Spleen (tissue), 11 donors: ENCODE results near the gene RHOF. TPM values are rescaled to one million over a fixed set of nuclear protein-coding genes. Genes with fewer than 3 reads are reported as not detected.

Experiments
- DNase-seq: peaks from one replicate; pipeline ENCODE4 v3.0.0-alpha.2; 2020
- H3K27ac ChIP-seq, 8 donors: fragments of 200-600 bp; sonication (generic) in 7 of 8; 1 replicate in 4 of 8; 2 replicates in 4 of 8; pipeline versions ENCODE4 v1.5.0 to v1.8.0; 2016 to 2021; ENCODE audit warnings: inconsistent platforms in 4 of 8, mild to moderate bottlenecking in 4 of 8, moderate library complexity in 1 of 8
- H3K27me3 ChIP-seq, 7 donors: fragments of 200-600 bp; sonication (generic) in 6 of 7; replicated peaks in 1 of 7; 1 replicate in 4 of 7; 2 replicates in 3 of 7; pipeline versions ENCODE4 v1.5.0 to v1.8.0; 2016 to 2021; ENCODE audit warnings: inconsistent platforms in 3 of 7, mild to moderate bottlenecking in 1 of 7
- H3K36me3 ChIP-seq, 6 donors: fragments of 200-600 bp; sonication (generic) in 5 of 6; 1 replicate in 4 of 6; 2 replicates in 2 of 6; pipeline versions ENCODE4 v1.5.0 to v1.8.0; 2016 to 2021; ENCODE audit warnings: inconsistent platforms in 2 of 6
- H3K4me1 ChIP-seq, 6 donors: fragments of 200-600 bp; sonication (generic) in 5 of 6; 1 replicate in 3 of 6; 2 replicates in 3 of 6; pipeline versions ENCODE4 v1.5.0 to v1.8.0; 2016 to 2021; ENCODE audit warnings: inconsistent platforms in 3 of 6
- H3K4me3 ChIP-seq, 8 donors: fragments of 200-600 bp; sonication (generic) in 7 of 8; 1 replicate in 4 of 8; 2 replicates in 4 of 8; pipeline versions ENCODE4 v1.5.0 to v1.8.0; 2016 to 2021; ENCODE audit warnings: inconsistent platforms in 4 of 8, mild to moderate bottlenecking in 4 of 8, moderate library complexity in 2 of 8
- H3K9me3 ChIP-seq, 8 donors: fragments of 200-600 bp; sonication (generic) in 7 of 8; 1 replicate in 4 of 8; 2 replicates in 4 of 8; pipeline versions ENCODE4 v1.5.0 to v1.8.0; 2016 to 2021; ENCODE audit warnings: inconsistent platforms in 4 of 8
- POLR2A ChIP-seq, 3 donors: fragments of 450-650 bp; IDR thresholded peaks; one replicate each; pipeline ENCODE4 v1.5.1; 2017; ENCODE audit warnings: antibody characterized with exemption in 3 of 3, mild to moderate bottlenecking in 1 of 3
- POLR2AphosphoS5 ChIP-seq, 3 donors: sonication (generic); formaldehyde crosslinking; IDR thresholded peaks; one replicate each; pipeline ENCODE4 v1.5.1; 2017; ENCODE audit warnings: antibody characterized with exemption in 3 of 3
- WGBS, 5 donors: extraction: QIAGEN DNeasy Blood & Tissue Kit in 3 of 5; methylation state at CpG; one replicate each; pipeline versions ENCODE4 v1.1.5 to v1.1.7; 2013 to 2018; 5-methylcytosine and 5-hydroxymethylcytosine counted together
- intact Hi-C: fragments of 100-400 bp; cut with DNase I; formaldehyde crosslinking; loops from one replicate; pipeline ENCODE4 v1.15.0; 2023; ENCODE audit warnings: low total_unique reads
- polyA plus RNA-seq, 3 donors: library from polyadenylated mRNA; stranded (reverse); fragments of 200-250 nt; gene quantifications; one replicate each; pipeline ENCODE4 v1.2.1, GENCODE V29; 2013
- total RNA-seq, 7 donors: library from RNA; depleted of rRNA in 3 of 7; stranded (reverse); fragments of >200 nt in 3 of 7; fragmentation: NEBNext Ultra II Directional in 4 of 7; extraction: Animal tissue kit (Norgen Biotek cat#: 25700) in 4 of 7; gene quantifications; one replicate each; pipeline versions ENCODE4 v1.1.0 to v1.2.1, GENCODE V29; 2016 to 2021
- TF ChIP-seq, protein P1 (sequence below), 11 experiments: fragments of 200-600 bp in 7 of 11; fragments of 450-650 bp in 4 of 11; sonication (generic) in 4 of 11; IDR thresholded peaks in 8 of 11; conservative IDR thresholded peaks in 3 of 11; 1 replicate in 7 of 11; 2 replicates in 4 of 11; pipeline versions ENCODE4 v1.4.0 to v1.8.0; 2016 to 2021; ENCODE audit warnings: antibody characterized with exemption in 11 of 11, inconsistent platforms in 4 of 11, mild to moderate bottlenecking in 1 of 11
- donor health status: healthy with polysubstance abuse.
- donor health status: DM: no; HTN: no; CAD: no; lungs with moderate emphysema.
- donor health status: DM: no; HTN: no; CAD: no.
- donor health status: Bipolar disorder and iron deficiency.
- donor health status: healthy.
- donor health status: DM: no; HTN: no; CAD: no.
- donor health status: DM: yes; HTN: yes; CAD: no.

RHOF gene
- total and polyA plus RNA-seq, 10 donors, result 18.4 to 71.7 (median 52.6) TPM

DNA sequence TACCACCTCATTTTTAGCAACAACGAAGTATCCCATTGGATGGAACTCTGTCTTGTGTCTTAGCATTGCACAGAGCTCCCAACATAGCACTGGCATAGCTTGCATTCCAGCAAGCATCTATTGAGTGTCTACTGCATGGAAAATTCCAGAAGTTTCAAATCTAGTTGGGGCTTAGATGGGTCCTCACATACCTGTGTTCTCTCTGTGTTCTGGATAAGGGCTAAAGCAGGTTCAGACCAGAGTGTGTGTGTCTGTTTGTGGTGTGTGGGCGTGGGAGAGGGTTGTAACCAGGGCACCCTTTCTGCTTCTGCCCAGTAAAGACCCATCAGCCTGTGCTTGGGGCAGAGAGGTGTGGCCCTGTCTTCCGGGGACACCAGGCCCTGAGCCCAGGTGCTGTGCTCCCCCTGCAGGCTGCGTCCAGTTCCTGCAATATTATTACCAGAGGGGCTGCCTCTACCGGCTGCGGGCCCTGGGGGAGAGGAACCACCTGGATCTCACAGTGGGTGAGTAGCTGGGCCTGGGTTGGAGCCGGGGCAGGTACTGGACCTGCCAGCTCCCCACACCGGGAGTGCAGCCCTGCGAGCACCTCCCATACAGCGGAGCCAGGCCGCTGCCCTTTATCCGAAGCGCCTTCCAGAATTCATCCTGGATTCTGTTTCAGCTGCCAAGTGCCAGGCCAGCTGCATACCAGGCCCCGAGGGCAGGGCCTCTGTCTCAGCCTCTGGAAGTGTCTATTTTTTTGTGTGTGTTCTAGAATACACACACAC is 20.3 kb downstream of the RHOF start:
- intact Hi-C loops, result loop anchor here (2.0 kb wide), 1 partner anchor 76 kb away; no protein-coding TSS in a partner anchor
- H3K27ac ChIP-seq, result peak overlapping the region in 2 of 8 donors; percentile 5 to 39
- WGBS, 5 donors, result 49 to 80% (median 52%) methylated on average over 8 to 14 of the region's 14 CpGs
- H3K4me3 ChIP-seq, result no peak overlapping the region
- H3K36me3 ChIP-seq, result peaks cover 0 to 8% (median under 1%) of the 10 kb centered on the region in 6 donors
- H3K27me3 ChIP-seq, result no peaks in the 10 kb centered on the region
- peak; percentile 94 for DNase-seq
- peaks cover 5 to 34% (median 24%) of the 10 kb centered on the region in 6 donors for H3K4me1 ChIP-seq
- H3K9me3 ChIP-seq, result no peaks in the 10 kb centered on the region
- TF ChIP-seq, protein P1, sequence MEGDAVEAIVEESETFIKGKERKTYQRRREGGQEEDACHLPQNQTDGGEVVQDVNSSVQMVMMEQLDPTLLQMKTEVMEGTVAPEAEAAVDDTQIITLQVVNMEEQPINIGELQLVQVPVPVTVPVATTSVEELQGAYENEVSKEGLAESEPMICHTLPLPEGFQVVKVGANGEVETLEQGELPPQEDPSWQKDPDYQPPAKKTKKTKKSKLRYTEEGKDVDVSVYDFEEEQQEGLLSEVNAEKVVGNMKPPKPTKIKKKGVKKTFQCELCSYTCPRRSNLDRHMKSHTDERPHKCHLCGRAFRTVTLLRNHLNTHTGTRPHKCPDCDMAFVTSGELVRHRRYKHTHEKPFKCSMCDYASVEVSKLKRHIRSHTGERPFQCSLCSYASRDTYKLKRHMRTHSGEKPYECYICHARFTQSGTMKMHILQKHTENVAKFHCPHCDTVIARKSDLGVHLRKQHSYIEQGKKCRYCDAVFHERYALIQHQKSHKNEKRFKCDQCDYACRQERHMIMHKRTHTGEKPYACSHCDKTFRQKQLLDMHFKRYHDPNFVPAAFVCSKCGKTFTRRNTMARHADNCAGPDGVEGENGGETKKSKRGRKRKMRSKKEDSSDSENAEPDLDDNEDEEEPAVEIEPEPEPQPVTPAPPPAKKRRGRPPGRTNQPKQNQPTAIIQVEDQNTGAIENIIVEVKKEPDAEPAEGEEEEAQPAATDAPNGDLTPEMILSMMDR (IDR thresholded peaks at IDR 0.05 in 8 of 11, conservative IDR thresholded peaks at IDR 0.05 in 3 of 11), result peak; percentile 61 to 84 (median 80)
- TF ChIP-seq POLR2A (IDR thresholded peaks at IDR 0.05) (no peak), POLR2AphosphoS5 (IDR thresholded peaks at IDR 0.05) (peak; percentile 40 to 56 (median 51))

DNA sequence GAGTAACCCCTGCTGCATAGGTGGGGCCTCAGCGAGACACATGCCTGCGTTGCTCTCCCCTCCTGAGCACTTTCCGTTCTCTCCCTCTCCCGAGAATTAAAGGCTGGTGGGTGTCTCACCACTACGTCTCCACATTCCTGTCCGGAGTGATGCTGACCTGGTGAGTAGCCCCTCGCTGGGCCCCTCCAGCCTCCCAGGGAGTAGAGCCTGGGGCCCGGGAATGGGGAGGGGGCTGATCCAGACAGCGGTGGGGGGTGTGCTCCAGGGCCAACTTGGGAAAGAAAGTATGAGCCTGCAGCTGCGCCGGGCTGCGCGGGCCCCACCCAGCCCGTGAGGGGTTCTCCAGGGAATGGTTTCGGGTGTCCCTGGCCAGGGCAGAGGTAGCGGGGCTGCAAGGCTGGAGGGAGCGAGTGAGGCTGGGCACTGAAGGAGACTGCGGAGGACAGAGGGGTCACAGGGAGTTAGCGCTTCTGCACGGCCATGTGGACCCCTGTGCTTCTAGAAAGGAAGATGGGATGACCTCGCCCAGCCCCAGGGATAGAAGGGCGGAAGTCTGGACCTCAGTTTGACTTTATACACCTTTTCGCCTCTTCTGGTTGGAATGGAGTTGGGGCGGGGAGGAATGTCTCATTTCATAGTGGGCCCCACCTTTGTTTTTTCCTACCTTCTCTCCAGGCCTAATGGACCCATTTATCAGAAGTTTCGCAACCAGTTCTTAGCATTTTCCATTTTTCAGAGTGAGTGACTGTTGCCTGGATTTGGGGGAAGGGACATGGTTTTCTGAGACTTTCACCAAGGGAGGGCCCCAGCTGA is 22.5 kb downstream of the RHOF start:
- WGBS, 5 donors, result 90 to 93% (median 93%) methylated on average over 24 to 25 of the region's 25 CpGs
- intact Hi-C loops, result no loop called here
- no peak for DNase-seq

DNA sequence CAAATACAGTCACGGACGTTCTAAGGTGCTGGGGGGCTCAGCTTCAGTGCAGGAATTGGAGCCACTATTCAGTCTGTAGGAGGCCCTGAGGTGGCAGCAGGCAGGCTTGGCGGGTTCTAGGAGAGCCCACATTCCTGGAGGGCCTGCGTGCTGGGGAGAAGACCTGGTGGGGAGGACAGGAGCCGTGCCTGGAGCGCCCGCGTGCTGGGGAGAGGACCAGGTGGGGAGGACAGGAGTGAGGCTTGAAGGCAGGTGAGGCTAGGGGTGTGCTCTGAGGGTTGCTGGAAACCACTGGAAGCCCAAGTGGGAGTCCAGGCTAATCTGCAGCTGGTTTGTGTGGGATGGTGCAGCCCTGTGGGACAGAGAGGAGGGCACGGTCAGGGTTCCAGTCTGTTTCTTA is 23.1 kb downstream of the RHOF start:
- Histone ChIP-seq H3K4me3 (no peak overlapping the region), H3K9me3 (no peaks in the 10 kb centered on the region)

More for the DNA sequence above, 22.5 kb downstream of the RHOF start:
- H3K36me3 ChIP-seq, result no peaks in the 10 kb centered on the region
- H3K27me3 ChIP-seq, result no peaks in the 10 kb centered on the region
- H3K4me3 ChIP-seq, result no peak overlapping the region
- no peak for TF ChIP-seq POLR2A (IDR thresholded peaks at IDR 0.05)
- TF ChIP-seq, protein P1 (IDR thresholded peaks at IDR 0.05 in 8 of 11, conservative IDR thresholded peaks at IDR 0.05 in 3 of 11), result no peak
- no peak for TF ChIP-seq POLR2AphosphoS5 (IDR thresholded peaks at IDR 0.05)
- H3K27ac ChIP-seq, result no peak overlapping the region
- peaks cover 0 to 21% (median 16%) of the 10 kb centered on the region in 6 donors for H3K4me1 ChIP-seq
- H3K9me3 ChIP-seq, result no peaks in the 10 kb centered on the region

More for the DNA sequence above, 23.1 kb downstream of the RHOF start:
- Histone ChIP-seq H3K4me1 (peaks cover 0 to 15% (median 10%) of the 10 kb centered on the region in 6 donors), H3K36me3 (no peaks in the 10 kb centered on the region), H3K27me3 (no peaks in the 10 kb centered on the region), H3K27ac (no peak overlapping the region)
- intact Hi-C loops, result no loop called here
- no peak for TF ChIP-seq POLR2AphosphoS5 (IDR thresholded peaks at IDR 0.05)
- TF ChIP-seq, protein P1 (IDR thresholded peaks at IDR 0.05 in 8 of 11, conservative IDR thresholded peaks at IDR 0.05 in 3 of 11), result no peak
- TF ChIP-seq POLR2A (IDR thresholded peaks at IDR 0.05), result no peak
- WGBS, 5 donors, result 80 to 91% (median 83%) methylated on average over 4 to 9 of the region's 9 CpGs
- DNase-seq, result no peak
